Upper lobe of left lung (tissue), 4 donors: ENCODE measurements around the gene PPP2R3B.
"Not testable (repeated sequence)": the region's sequence is repeated elsewhere in the genome, so short reads cannot be mapped to it uniquely, and the experiment has no call there.

Source experiments
- CTCF ChIP-seq, 6 experiments: fragments of 450-650 bp in 4 of 6; fragments of 200-600 bp in 2 of 6; sonication (generic) in 2 of 6; IDR thresholded peaks; one replicate each; pipeline ENCODE4 v1.5.1; 2016 to 2019; ENCODE audit warnings: antibody characterized with exemption in 6 of 6
- EP300 ChIP-seq, 4 donors: sonication (generic); formaldehyde crosslinking; IDR thresholded peaks; one replicate each; pipeline ENCODE4 v1.5.1; 2017; ENCODE audit warnings: antibody characterized with exemption in 4 of 4, control low read depth in 2 of 4
- POLR2A ChIP-seq, 4 donors: fragments of 450-650 bp; IDR thresholded peaks; one replicate each; pipeline ENCODE4 v1.5.1; 2016 to 2017; ENCODE audit warnings: antibody characterized with exemption in 4 of 4, mild to moderate bottlenecking in 2 of 4
- POLR2AphosphoS5 ChIP-seq, 2 donors: sonication (generic); formaldehyde crosslinking; IDR thresholded peaks; one replicate each; pipeline ENCODE4 v1.5.1; 2017; ENCODE audit warnings: antibody characterized with exemption in 2 of 2

- TF ChIP-seq CTCF, EP300, POLR2A, POLR2AphosphoS5 (IDR thresholded peaks at IDR 0.05): not testable (repeated sequence)
These were observed 80.0 kb downstream of the PPP2R3B start for GRCh38 chrX:306614-307251.
